Fibroblast of pulmonary artery (primary cell): ENCODE data around the gene CRY1.
"Not testable (repeated sequence)": the region's sequence is repeated elsewhere in the genome, so short reads cannot be mapped to it uniquely, and the experiment has no call there.

Experiments
- DNase-seq: peaks from one replicate; pipeline ENCODE4 v3.0.0-alpha.2; 2010; ENCODE audit warnings: low read depth
- H3K4me3 ChIP-seq: replicated peaks from 2 replicates; pipeline ENCODE4 v1.5.1; 2011; ENCODE audit warnings: low read depth, mild to moderate bottlenecking, control low read depth, low read length, moderate library complexity
- CTCF ChIP-seq: IDR thresholded peaks from 2 replicates; pipeline ENCODE4 v1.5.1; 2011; ENCODE audit warnings: mild to moderate bottlenecking, control low read depth, low read length, inconsistent platforms; ENCODE audit errors: missing control alignments

CRY1 gene

GRCh38 chr12:107088912-107089311 is 4.4 kb downstream of the CRY1 start:
- no peak overlapping the region for H3K4me3 ChIP-seq
- TF ChIP-seq CTCF = no peak
- DNase-seq = no peak

- DNase-seq = no peak
- no peak for TF ChIP-seq CTCF
- H3K4me3 ChIP-seq = no peak overlapping the region
These were observed 7.0 kb downstream of the CRY1 start for GRCh38 chr12:107086314-107086713.

GRCh38 chr12:107081778-107082177 is 11.6 kb downstream of the CRY1 start:
- DNase-seq = no peak
- no peak for TF ChIP-seq CTCF

GRCh38 chr12:107080299-107080698 is 13.1 kb downstream of the CRY1 start:
- no peak for DNase-seq
- no peak overlapping the region for H3K4me3 ChIP-seq
- no peak for TF ChIP-seq CTCF

More at GRCh38 chr12:107081778-107082177, 11.6 kb downstream of the CRY1 start:
- H3K4me3 ChIP-seq = no peak overlapping the region

GRCh38 chr12:107079172-107080011 is 14.0 kb downstream of the CRY1 start:
- peak; percentile 66 for TF ChIP-seq CTCF
- H3K4me3 ChIP-seq = no peak overlapping the region
- peak; percentile 60 for DNase-seq

- H3K4me3 ChIP-seq, DNase-seq: not testable (repeated sequence)
These were observed 20.1 kb downstream of the CRY1 start for GRCh38 chr12:107073266-107073665.

- no peak for DNase-seq
- no peak for TF ChIP-seq CTCF
These were observed 26.7 kb downstream of the CRY1 start for GRCh38 chr12:107066691-107067090.

More at GRCh38 chr12:107066691-107067090, 26.7 kb downstream of the CRY1 start:
- no peak overlapping the region for H3K4me3 ChIP-seq
